GM12878 (cell line): ENCODE results near the gene IL19. TPM values are rescaled to one million over a fixed set of nuclear protein-coding genes. Genes with fewer than 3 reads are reported as not detected.

ENCODE experiments used
- ATAC-seq: fragments of 200-7000 bp; cut with Tn5 transposase; 3 replicates; pipeline ENCODE4 v1.9.1; 2020; ENCODE audit warnings: mild to moderate bottlenecking, moderate library complexity
- BruUV-seq: library from RNA; stranded (reverse); fragments of 400-500 nt; replicated peaks from 2 replicates; lab custom pipeline; 2021; lab: Mats Ljungman, UMichigan
- CTCF ChIA-PET: fragments of 300-600 bp; sonication (Branson Sonifier 250); formaldehyde crosslinking; extraction: SDS; loops from one replicate; lab custom pipeline; 2021; ENCODE audit warnings: inconsistent platforms; lab: Yijun Ruan, JAX
- POLR2A ChIA-PET: fragments of 350-600 bp; formaldehyde crosslinking; extraction: SDS; loops from one replicate; lab custom pipeline; 2021; ENCODE audit warnings: inconsistent platforms; lab: Charles Lee
- RAD21 ChIA-PET: fragments of 300-600 bp; sonication (Branson Sonifier 250); formaldehyde crosslinking; loops from one replicate; lab custom pipeline; 2023; ENCODE audit warnings: antibody characterized with exemption; ENCODE audit not compliant: unreplicated experiment; lab: Charles Lee
- SMC1A ChIA-PET: fragments of 300-600 bp; sonication (Branson Sonifier 250); formaldehyde crosslinking; loops from one replicate; lab custom pipeline; 2023; ENCODE audit not compliant: unreplicated experiment, uncharacterized antibody; lab: Charles Lee
- DNase-seq: peaks from one replicate; pipeline ENCODE4 v3.0.0-alpha.2; 2011; ENCODE audit warnings: low read depth, low spot score
- FAIRE-seq: peaks from 3 replicates; lab custom pipeline; 2011; peaks lifted over from hg19 to GRCh38; lab: Jason Lieb, UNC
- H2AFZ ChIP-seq: 2 replicates; pipeline ENCODE4 v1.6.0; 2011; ENCODE audit warnings: low read depth, low read length, control low read depth; ENCODE audit not compliant: control insufficient read depth
- H3K27ac ChIP-seq: 2 replicates; pipeline ENCODE4 v1.5.1; 2011; ENCODE audit warnings: control low read depth; ENCODE audit not compliant: control insufficient read depth, insufficient read depth
- H3K27me3 ChIP-seq, 2 experiments: replicated peaks in 1 of 2; 2 replicates each; pipeline versions ENCODE4 v1.6.0 to v1.6.1; 2011; ENCODE audit warnings: low read length in 1 of 2; ENCODE audit not compliant: control insufficient read depth in 2 of 2, insufficient read depth in 2 of 2
- H3K36me3 ChIP-seq, 2 experiments: 2 replicates each; pipeline ENCODE4 v1.5.1; 2011; ENCODE audit warnings: low read length in 1 of 2; ENCODE audit not compliant: control insufficient read depth in 2 of 2, insufficient read depth in 2 of 2
- H3K4me1 ChIP-seq: 2 replicates; pipeline ENCODE4 v1.6.1; 2011; ENCODE audit warnings: mild to moderate bottlenecking, low read length, moderate library complexity, mixed read lengths; ENCODE audit not compliant: control insufficient read depth, insufficient read depth
- H3K4me2 ChIP-seq: 2 replicates; pipeline ENCODE4 v1.6.0; 2011; ENCODE audit warnings: control low read depth; ENCODE audit not compliant: control insufficient read depth, insufficient read depth
- H3K4me3 ChIP-seq: fragments of 200-600 bp; sonication (generic); 2 replicates; pipeline ENCODE4 v1.5.1; 2016
- H3K79me2 ChIP-seq: 2 replicates; pipeline ENCODE4 v1.6.0; 2011; ENCODE audit warnings: low read length; ENCODE audit not compliant: control insufficient read depth, insufficient read depth
- H3K9ac ChIP-seq: 2 replicates; pipeline ENCODE4 v1.8.0; 2011; ENCODE audit warnings: low read length, control low read depth, mixed read lengths; ENCODE audit not compliant: control insufficient read depth, insufficient read depth
- H3K9me3 ChIP-seq: replicated peaks from 3 replicates; pipeline ENCODE4 v1.5.1; 2011; ENCODE audit warnings: mild to moderate bottlenecking, low read length; ENCODE audit not compliant: control insufficient read depth, insufficient read depth
- H4K20me1 ChIP-seq: 2 replicates; pipeline ENCODE4 v1.6.0; 2011; ENCODE audit not compliant: control insufficient read depth, insufficient read depth
- NR2F1 ChIP-seq: fragments of 450-650 bp; conservative IDR thresholded peaks from 2 replicates; pipeline ENCODE4 v1.6.1; 2017; ENCODE audit warnings: mild to moderate bottlenecking
- PAX5 ChIP-seq: IDR thresholded peaks from 2 replicates; pipeline ENCODE4 v1.6.1; 2011; ENCODE audit warnings: low read depth, low read length, borderline replicate concordance
- RAD21 ChIP-seq: IDR thresholded peaks from 2 replicates; pipeline ENCODE4 v1.6.1; 2011; ENCODE audit warnings: mild to moderate bottlenecking, low read depth, low read length, moderate library complexity; ENCODE audit not compliant: insufficient read depth
- SMC3 ChIP-seq: IDR thresholded peaks from 2 replicates; pipeline ENCODE4 v1.6.1; 2011; ENCODE audit warnings: low read length, improper control_type of control experiment, borderline replicate concordance
- WGBS: methylation state at CpG from one replicate; pipeline ENCODE4 v1.1.6; 2016; ENCODE audit warnings: low lambda C conversion rate; ENCODE audit not compliant: insufficient replicate concordance, insufficient coverage; ENCODE audit errors: missing lambda C conversion rate; 5-methylcytosine and 5-hydroxymethylcytosine counted together
- in situ Hi-C: fragments of 300-500 bp; cut with MboI; formaldehyde crosslinking; loops from 9 replicates; pipeline ENCODE4 v1.14.3; 2018; ENCODE audit warnings: mixed read lengths
- intact Hi-C: fragments of 100-400 bp; cut with micrococcal nuclease; formaldehyde crosslinking; loops from one replicate; pipeline ENCODE4 v1.14.2; 2022; ENCODE audit not compliant: unreplicated experiment
- polyA plus RNA-seq, 11 experiments: library from polyadenylated mRNA; depleted of rRNA in 4 of 11; unstranded in 6 of 11; stranded (reverse) in 5 of 11; fragments of >200 nt; fragmentation: Nextera tagmentation in 4 of 11; fragmentation: Illumina TruSeq in 1 of 11; extraction: Ambion mirVana in 4 of 11; extraction: Trizol in 1 of 11; gene quantifications; 1 replicate in 1 of 11; 2 replicates in 10 of 11; pipeline versions ENCODE4 v1.2.1 to v1.2.3, GENCODE V29; 2011 to 2016; ENCODE audit warnings: inconsistent platforms in 2 of 11, missing spikeins in 2 of 11, low read depth in 1 of 11
- total RNA-seq, 4 experiments: library from RNA; depleted of rRNA in 3 of 4; stranded (reverse); fragments of >200 nt in 3 of 4; fragmentation: Illumina TruSeq in 1 of 4; extraction: Trizol in 1 of 4; gene quantifications; 2 replicates each; pipeline versions ENCODE4 v1.2.1 to v1.2.3, GENCODE V29; 2013 to 2021
- TF ChIP-seq, protein P1 (sequence below), 3 experiments: IDR thresholded peaks in 2 of 3; conservative IDR thresholded peaks in 1 of 3; 2 replicates each; pipeline ENCODE4 v1.5.1; 2011; ENCODE audit warnings: low read depth in 3 of 3, low read length in 3 of 3, mild to moderate bottlenecking in 3 of 3, control low read depth in 2 of 3, moderate library complexity in 2 of 3, inconsistent platforms in 1 of 3, mixed read lengths in 1 of 3; ENCODE audit not compliant: control insufficient read depth in 2 of 3, insufficient read depth in 1 of 3; ENCODE audit errors: extremely low read depth in 1 of 3

Gene IL19
- total and polyA plus RNA-seq, 10 of the 15 experiments (the other 5 are each of a cell fraction or from before 2014, with no cell fraction given) = 0.10 to 0.73 (median 0.28) TPM; not detected in 6

DNA sequence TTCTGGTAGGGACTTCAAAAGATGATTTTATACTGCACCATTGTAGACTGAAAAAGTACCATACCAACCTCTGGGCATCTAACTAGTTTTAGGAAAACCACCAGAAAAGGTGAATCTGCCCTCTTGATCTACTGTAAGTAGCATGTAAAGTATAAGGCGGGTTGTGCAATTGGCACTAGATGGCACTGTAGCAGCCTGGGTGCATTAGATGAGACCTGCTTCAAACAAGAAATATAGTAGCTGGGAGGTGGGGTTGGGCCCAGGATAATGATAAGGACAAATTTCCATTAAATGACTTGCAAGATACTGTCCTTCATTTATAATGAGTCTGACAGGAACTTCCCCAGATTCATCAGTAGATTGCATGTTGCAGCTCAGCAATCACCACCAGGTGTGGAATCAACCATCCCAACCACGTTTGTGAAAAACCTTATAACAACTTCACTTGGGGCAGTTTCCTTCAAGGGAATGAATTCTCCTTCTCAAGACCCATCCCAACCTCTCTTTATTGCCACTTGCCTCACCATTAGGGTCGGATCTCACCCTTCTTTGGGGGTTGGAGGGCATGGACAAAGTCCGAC lies 39.0 kb downstream of the IL19 start:
- intact Hi-C loops = loop anchor here (1.0 to 10.0 kb wide), 4 partner anchors 103 to 205 kb away; partner anchors contain the start of gene DYRK3
- DNase-seq (no peak), FAIRE-seq (no peak), ATAC-seq (peak; percentile 87)
- no peaks in the 10 kb centered on the region for H3K79me2 ChIP-seq
- H3K4me1 ChIP-seq = peaks cover 11% of the 10 kb centered on the region
- ChIA-PET POLR2A (interaction anchor here (0.6 to 1.6 kb wide), 5 partner anchors 18 to 103 kb away, joined by 3 to 7 read pairs (median 3); no protein-coding TSS in a partner anchor), SMC1A (interaction anchor here (0.5 to 14.9 kb wide), 43 partner anchors 8 to 690 kb away, joined by 3 to 417 read pairs (median 5); partner anchors contain the start of genes DYRK3, IL10, IL19 and IL20), CTCF (interaction anchor here (0.7 to 18.5 kb wide), 66 partner anchors 8 to 241 kb away, joined by 3 to 805 read pairs (median 5); partner anchors contain the start of genes DYRK3, FCAMR, FCMR and IL10), RAD21 (interaction anchor here (0.6 to 14.8 kb wide), 34 partner anchors 10 to 182 kb away, joined by 3 to 297 read pairs (median 4); partner anchors contain the start of genes DYRK3, IL10 and IL19)
- H3K9ac ChIP-seq = no peak overlapping the region
- in situ Hi-C loops = loop anchor here (5.0 kb wide), 2 partner anchors 103 to 173 kb away; no protein-coding TSS in a partner anchor
- H3K27me3 ChIP-seq = no peaks in the 10 kb centered on the region
- H3K4me2 ChIP-seq = no peak overlapping the region
- no peak overlapping the region for H3K27ac ChIP-seq
- peaks cover 12% of the 10 kb centered on the region; the same call in 2 of the 3 replicates for H3K9me3 ChIP-seq
- H2AFZ ChIP-seq = no peak overlapping the region
- no peak overlapping the region for H3K4me3 ChIP-seq
- no peaks in the 10 kb centered on the region; the same call in 1 of the 2 replicates for H4K20me1 ChIP-seq
- BruUV-seq = no TSS peak
- no peaks in the 10 kb centered on the region for H3K36me3 ChIP-seq
- TF ChIP-seq, protein P1, sequence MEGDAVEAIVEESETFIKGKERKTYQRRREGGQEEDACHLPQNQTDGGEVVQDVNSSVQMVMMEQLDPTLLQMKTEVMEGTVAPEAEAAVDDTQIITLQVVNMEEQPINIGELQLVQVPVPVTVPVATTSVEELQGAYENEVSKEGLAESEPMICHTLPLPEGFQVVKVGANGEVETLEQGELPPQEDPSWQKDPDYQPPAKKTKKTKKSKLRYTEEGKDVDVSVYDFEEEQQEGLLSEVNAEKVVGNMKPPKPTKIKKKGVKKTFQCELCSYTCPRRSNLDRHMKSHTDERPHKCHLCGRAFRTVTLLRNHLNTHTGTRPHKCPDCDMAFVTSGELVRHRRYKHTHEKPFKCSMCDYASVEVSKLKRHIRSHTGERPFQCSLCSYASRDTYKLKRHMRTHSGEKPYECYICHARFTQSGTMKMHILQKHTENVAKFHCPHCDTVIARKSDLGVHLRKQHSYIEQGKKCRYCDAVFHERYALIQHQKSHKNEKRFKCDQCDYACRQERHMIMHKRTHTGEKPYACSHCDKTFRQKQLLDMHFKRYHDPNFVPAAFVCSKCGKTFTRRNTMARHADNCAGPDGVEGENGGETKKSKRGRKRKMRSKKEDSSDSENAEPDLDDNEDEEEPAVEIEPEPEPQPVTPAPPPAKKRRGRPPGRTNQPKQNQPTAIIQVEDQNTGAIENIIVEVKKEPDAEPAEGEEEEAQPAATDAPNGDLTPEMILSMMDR (IDR thresholded peaks at IDR 0.05 in 2 of 3, conservative IDR thresholded peaks at IDR 0.05 in 1 of 3; ENCODE audit: control insufficient read depth in 2 of 3, extremely low read depth in 1 of 3, insufficient read depth in 1 of 3, low read depth in 3 of 3, low read length in 3 of 3) = peak; percentile 61 to 65 (median 64)
- peak; percentile 72 for TF ChIP-seq RAD21
- TF ChIP-seq SMC3 = peak; percentile 65; the same call in 1 of the 2 replicates
- no peak for TF ChIP-seq PAX5
- TF ChIP-seq NR2F1 = no peak
- TF ChIP-seq, all 136 proteins: peak for 3
- WGBS = 58% methylated on average over 4 of the region's 4 CpGs
